HG02970 (cell line): ENCODE data around the gene PHPT1.
"Not testable (repeated sequence)": the region's sequence is repeated elsewhere in the genome, so short reads cannot be mapped to it uniquely, and the experiment has no call there.

Source experiments
- ATAC-seq: cut with Tn5 transposase; IDR thresholded peaks from one replicate; pipeline ENCODE4 v1.9.1; 2021; ENCODE audit warnings: mild to moderate bottlenecking, moderate library complexity, moderate number of reproducible peaks; ENCODE audit not compliant: unreplicated experiment, low FRiP score

PHPT1 gene

GRCh38 chr9:136835932-136836904 lies 13.0 kb upstream of the PHPT1 start:
- ATAC-seq: no peak

- no peak for ATAC-seq
These were observed 11.9 kb upstream of the PHPT1 start for GRCh38 chr9:136837146-136837855.

DNA sequence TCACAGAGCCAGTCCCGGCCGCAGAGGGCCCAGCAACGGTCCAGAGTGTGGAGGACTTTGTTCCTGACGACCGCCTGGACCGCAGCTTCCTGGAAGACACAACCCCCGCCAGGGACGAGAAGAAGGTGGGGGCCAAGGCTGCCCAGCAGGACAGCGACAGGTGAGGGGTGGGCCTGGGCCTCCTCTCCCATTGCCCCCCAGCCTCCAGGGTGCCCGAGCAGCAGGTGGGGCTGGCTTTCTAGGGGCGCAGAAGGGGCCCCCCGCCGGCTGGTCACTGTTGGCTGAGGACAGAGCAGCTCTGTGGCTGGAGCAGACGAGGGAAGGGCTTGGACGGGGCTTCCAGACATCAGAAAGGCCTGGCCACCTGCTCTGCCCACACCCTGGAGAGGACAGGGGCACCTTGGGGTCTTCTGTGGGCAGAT lies 11.3 kb upstream of the PHPT1 start:
- ATAC-seq: not testable (repeated sequence)

- ATAC-seq: no peak
These were observed 10.6 kb upstream of the PHPT1 start for GRCh38 chr9:136838314-136839228.

- no peak for ATAC-seq
These were observed 9.7 kb upstream of the PHPT1 start for GRCh38 chr9:136839229-136840139.

GRCh38 chr9:136840140-136840876 lies 8.9 kb upstream of the PHPT1 start:
- no peak for ATAC-seq

GRCh38 chr9:136840877-136841645 lies 8.1 kb upstream of the PHPT1 start:
- no peak for ATAC-seq

DNA sequence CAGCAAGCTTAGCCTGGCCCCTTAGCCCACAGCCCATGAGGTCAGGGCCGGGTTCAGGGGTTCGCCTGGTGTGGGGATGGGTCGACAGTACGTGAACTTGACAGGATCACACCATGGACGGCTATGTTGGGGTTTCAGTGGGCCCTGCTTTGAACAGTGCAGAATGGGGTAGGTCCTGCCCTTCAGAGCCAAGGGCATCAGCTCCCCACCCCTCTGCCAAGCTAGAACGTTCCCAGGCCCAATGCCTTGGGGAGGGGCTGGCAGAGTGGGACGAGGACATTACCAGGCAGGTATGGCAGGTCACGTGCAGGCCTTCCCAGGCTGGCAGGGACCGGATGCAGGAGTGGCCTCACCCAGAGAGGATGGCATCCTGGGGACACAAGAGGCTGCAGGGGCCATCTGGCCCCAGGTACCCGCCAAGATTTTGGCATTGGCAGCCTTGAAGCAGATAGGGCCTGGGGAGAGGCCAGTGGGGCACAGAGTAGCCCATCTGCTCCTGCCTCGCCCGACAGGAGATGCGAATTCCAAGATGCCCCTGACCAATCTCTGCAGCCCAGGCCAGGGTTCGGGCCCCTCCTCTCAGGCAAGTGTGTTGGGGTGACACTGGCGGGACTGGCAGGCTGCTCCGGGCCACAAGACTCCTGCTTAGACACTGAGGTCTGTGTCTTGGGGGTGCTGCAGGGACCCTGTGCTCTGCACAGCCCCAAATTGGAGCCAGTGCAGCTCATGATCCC lies 7.4 kb upstream of the PHPT1 start:
- not testable (repeated sequence) for ATAC-seq

- not testable (repeated sequence) for ATAC-seq
These were observed 6.7 kb upstream of the PHPT1 start, which contains the start of gene AJM1 for GRCh38 chr9:136842380-136842948. TSS of gene AJM1 (plus strand) at chr9:136842478. CDS start at chr9:136844415, 1,937 bp downstream.

- not testable (repeated sequence) for ATAC-seq
These were observed 5.9 kb upstream of the PHPT1 start for GRCh38 chr9:136843159-136843800.

GRCh38 chr9:136843801-136844740 lies 5.1 kb upstream of the PHPT1 start:
- ATAC-seq: not testable (repeated sequence)

- no peak for ATAC-seq
These were observed 4.3 kb upstream of the PHPT1 start for GRCh38 chr9:136844761-136845464.

- no peak for ATAC-seq
These were observed 3.5 kb upstream of the PHPT1 start for GRCh38 chr9:136845465-136846260.
